ENCODE measurements around the gene SCLY.
"Not testable (repeated sequence)": the region's sequence is repeated elsewhere in the genome, so short reads cannot be mapped to it uniquely, and the experiment has no call there.

The SCLY gene

GRCh38 chr2:238113611-238114010, 52.8 kb downstream of the SCLY start:
- no peak for DNase-seq (ENCODE audit: low read depth)

GRCh38 chr2:238114331-238114841, 53.6 kb downstream of the SCLY start:
- DNase-seq (ENCODE audit: low read depth) = no peak

DNA sequence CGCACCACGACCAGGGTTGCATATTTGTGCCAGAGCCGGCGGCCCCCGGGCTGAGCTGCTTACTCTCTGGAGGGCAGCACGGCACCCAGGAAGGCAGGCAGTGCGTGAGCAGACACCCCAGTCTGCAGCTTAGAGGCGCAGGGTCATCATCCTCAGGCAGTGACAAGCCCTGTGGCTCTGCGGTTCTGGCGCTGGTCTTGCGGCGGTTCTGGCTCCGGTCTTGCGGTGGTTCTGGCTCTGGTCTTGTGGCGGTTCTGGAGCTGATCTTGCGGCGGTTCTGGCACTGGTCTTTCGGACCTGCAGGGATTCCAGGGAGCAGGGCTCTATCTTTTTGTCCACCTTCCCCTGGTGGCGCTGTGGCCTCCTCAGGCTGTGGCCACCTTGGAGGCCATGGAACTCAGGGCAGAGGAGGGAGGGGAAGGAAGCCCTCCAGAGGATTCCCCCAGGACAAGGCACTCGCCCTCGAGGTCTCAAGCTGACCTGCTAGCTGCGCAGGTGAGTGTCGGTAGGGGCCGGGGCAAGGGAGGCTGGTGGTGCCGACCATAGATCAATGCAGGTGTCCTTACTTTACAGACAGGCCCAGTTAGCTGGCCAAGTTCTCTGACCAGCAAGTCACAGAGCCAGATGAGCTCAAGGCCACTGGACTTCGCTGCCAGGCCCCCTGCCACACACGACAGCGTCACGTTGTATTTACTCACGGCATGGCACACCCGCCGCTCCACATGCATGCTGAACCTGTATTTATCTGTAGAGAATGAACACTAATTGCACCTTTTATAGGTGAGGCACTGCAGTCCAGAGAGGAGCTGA, 54.3 kb downstream of the SCLY start:
- no peak for DNase-seq (ENCODE audit: low read depth)

DNA sequence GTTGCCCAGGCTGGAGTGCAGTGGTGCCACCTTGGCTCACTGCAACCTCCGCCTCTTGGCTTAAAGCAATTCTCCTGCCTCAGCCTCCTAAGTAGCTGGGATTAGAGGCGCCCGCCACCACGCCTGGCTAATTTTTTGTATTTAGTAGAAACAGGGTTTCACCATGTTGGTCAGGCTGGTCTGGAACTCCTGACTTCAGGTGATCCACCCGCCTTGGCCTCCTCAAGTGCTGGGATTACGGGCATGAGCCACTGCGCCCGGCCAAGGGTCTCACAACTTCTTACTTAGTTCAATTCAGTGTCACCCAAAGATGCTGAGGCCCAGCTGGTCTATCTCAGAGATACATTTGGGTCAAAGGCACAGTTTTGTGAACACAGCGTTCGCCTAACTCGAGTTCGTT, 54.9 kb downstream of the SCLY start:
- not testable (repeated sequence) for DNase-seq (ENCODE audit: low read depth)

- DNase-seq (ENCODE audit: low read depth) = no peak
Observed at GRCh38 chr2:238116298-238117198, 55.7 kb downstream of the SCLY start.

DNA sequence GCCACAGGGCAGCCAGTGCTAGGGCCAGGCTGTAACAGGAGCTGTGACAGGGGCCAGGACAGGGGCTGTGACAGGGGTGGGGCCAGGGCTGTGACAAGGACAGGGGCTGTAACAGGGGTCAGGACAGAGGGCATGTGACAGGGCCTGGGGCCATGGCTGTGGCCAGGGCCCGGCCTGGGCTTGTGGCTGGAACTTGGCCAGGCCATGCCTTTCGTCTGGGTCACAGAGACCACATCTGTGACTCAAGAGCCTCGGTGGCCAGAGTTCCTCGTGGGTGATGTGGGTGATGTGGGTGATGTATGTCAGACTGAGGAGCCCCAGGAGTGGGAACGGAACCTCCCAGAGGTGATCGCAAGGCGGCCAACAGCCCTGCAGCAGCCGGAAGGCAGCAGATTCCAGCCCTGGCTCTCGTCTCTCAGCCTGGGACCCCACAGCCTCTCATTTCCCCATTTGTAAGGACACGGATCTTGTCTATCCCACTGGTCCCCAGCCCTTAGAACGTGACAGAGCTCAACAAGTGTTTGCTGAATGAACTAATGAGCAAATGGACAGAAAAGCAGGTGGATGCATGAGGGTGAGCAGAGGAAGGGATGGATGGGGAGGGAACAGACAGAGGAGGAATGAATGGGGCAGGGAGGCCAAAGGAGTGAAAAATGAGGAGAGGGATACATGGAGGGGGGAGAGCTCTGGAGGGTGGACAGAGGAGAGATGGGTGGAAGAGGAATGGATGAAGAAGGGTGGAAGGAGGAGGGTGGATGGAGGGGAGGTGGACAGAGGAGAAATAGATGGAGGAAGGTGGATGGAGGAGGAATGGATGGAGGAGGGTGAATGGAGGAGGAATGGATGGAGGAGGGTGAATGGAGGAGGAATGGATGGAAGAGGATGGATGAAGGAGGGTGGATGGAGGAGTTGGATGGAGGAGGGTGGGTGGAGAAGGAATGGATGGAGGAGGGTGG, 56.7 kb downstream of the SCLY start:
- DNase-seq (ENCODE audit: low read depth) = no peak

GRCh38 chr2:238119756-238120462, 59.1 kb downstream of the SCLY start:
- DNase-seq (ENCODE audit: low read depth) = no peak

DNA sequence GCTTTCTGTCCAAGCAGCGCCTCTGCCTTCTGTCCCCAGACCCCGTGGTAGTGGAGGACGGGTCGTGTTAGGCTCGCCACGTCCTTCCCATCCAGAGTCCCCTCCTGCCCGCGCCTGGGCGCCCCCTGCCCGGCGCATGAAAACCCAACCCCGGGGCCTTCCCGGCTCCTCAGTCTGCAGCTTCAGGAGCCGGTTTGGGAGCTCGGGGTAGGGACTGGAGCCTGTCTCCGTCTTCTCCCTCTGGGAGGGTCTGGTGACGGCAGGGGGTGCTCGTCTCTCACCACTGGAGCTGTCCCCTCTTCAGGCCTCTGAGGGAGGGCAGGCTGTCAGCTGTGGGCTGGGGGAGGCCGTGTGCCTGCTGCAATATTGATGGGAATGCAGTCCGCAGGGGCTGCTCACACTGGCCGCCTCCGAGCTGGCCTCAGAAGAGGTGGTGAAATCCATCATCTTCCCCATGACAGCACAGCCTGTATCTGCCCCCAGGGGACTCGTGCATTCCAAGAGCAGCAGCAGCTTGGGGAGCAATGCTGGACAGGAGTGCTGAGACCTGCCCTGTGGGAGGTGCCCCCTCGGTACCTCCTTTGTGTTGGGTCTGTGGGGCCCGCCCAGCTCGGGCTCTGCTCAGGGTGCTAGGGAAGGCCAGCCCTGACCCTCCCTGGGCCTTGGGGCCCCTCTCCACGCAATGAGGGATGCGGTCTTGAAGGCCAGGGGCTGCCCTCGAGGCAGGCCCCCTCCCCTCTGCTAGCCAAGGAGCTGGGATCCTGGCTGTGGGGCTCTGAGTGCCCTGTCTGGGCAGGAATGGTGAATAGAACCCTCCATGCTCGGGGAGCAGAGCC, 59.9 kb downstream of the SCLY start:
- DNase-seq (ENCODE audit: low read depth) = no peak

GRCh38 chr2:238121511-238122286, 60.9 kb downstream of the SCLY start:
- no peak for DNase-seq (ENCODE audit: low read depth)

DNA sequence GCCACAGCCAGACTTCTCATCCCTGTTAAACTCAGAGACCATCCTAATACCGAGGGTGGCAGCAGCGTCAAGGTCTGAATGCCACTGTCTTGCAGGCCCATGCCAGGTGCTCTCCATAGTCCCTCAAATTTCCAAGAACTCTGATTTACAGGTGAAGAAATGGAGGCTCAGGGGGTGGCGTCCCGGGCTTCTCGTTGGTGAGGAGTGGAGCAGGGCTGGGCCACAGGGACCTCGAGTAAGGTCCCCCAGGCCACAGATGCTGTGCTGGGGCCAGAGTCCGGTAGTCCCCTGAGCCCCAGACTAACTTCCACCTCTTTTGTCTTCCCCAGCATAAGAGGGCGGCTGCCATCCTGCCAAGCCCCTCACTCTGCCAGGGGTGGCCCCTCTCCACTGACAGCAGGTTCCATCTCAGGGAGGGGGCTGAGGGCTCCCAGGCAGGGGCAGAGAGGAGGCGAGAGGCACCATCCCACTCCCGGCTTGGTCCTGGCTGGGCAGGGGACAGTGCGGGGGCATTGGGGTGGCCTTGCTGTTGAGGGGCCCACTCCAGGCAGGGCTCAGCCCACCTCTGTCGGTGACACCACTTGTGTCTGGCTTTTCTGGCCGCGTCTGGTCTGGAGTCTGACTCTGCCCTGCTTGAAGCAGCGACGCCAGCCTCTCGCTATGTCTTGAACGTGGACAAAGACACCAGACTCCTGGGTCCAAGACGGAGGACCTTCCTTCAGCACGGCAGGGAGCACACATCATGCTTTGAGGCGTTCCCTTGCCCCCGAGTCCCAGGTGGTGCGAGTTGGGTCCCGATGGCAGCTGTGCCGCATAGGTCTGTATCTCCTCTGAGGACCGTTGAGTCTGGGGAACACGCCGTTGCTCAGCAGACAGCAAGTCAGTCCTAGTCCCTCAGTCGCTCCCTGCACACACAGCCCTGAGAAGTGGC, 61.8 kb downstream of the SCLY start:
- no peak for DNase-seq (ENCODE audit: low read depth)

GRCh38 chr2:238123218-238123971, 62.6 kb downstream of the SCLY start:
- DNase-seq (ENCODE audit: low read depth) = no peak

DNA sequence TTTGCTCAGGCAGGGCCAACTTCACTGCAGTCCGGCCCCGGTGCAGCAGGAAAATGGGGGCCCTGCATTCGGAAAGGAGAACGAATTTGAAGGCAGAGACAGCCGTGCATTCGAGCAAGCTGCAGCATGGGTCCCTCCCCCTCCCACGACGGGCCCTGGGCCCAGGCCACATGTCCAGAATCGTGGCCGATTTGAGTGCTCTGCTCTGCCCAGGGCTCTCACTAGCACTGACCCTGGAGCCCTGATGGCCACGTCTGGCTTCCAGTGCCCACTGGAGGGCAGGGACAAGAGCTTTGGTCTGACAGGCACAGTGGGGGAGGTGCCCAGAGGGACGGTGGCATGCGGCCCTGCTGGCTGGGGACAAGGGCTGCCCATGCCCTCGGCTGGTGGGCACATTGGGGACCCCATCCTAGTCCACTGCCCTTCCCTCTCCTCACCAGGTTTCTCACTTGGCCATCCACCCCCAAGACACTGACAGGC, 63.2 kb downstream of the SCLY start:
- no peak for DNase-seq (ENCODE audit: low read depth)

DNA sequence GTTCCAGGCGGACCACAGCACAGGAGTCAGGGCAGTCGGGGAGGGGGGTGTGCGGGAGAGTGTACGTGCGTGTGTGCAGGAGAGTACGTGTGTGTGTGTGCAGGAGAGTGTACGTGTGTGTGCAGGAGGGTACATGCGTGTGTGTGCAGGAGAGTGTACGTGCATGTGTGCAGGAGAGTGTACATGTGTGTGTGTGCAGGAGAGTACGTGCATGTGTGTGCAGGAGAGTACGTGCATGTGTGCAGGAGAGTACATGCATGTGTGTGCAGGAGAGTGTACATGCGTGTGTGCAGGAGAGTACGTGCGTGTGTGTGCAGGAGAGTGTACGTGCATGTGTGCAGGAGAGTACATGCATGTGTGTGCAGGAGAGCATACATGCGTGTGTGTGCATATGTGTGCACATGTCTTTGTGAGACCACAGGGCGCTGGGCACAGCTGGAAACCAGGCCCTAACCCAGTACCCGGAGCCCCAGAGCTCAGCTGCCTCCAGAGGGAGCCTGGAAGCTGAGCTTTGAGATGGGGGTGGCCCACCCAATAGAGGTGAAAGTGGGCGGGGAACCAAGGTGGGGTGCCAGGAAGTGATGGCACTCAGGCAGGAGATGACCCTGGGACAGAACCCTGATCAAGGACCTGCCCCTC, 63.8 kb downstream of the SCLY start:
- no peak for DNase-seq (ENCODE audit: low read depth)

DNA sequence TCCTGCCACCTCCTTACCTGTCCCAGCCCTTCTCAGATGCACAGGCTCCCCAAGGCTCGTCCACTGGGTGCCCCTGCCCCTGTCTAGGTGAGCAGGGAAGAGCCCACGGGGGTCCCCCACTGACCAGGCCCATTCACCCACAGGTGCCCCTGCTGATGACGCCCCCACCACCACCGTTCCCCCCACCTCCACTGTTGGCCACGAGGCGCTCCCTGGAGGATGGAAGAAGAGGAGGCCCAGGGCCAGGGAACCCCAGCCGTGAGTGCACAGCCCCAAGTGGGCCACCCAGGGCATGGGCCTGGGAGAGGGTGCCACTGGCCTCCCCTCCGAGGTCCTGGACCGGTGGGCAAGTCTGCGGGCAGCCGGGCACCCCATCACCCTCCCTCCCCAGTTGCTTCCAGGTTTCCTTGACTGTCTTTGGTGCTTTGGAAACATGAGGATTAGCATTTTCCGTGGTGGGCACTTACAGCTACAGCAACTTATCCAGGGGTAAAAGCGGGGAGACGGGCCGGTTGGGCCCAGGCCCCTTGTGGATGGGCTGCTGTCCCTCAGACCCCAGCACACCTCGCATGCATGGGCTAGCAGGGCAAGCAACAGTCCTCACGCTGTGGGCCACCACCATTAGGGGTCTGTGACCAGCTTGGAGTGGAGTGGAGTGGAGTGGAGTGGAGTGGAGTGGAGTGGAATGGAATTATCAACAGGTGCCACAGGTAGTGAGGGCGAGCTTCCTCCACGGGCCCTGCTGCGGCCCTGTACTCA, 64.5 kb downstream of the SCLY start:
- DNase-seq (ENCODE audit: low read depth) = no peak

DNA sequence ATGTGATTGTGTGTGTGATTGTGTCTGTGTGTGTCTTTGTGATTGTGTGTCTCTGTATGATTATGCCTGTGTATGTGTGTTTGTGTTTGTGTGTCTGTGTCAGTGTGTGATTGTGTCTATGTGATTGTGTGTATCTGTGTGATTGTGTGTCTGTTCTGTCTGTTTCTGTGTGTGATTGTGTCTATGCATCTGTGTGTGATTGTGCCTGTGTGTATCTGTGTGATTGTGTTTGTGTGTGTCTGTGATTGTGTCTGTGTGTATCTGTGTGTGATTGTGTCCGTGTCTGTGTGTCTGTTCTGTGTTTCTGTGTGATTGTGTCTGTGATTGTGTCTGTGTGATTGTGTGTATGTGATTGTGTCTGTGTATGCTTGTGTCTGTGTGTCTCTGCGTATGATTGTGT, 65.5 kb downstream of the SCLY start:
- DNase-seq (ENCODE audit: low read depth) = no peak

- no peak for DNase-seq (ENCODE audit: low read depth)
Observed at GRCh38 chr2:238126775-238127164, 66.0 kb downstream of the SCLY start.

Measured in stromal cell of bone marrow (primary cell).